HEK293 (cell line): ENCODE measurements around the gene SYPL2.

Experiments used
- CTCF ChIA-PET: fragments of 350-600 bp; formaldehyde crosslinking; extraction: SDS; loops from one replicate; lab custom pipeline; 2021; ENCODE audit warnings: antibody characterized with exemption; lab: Yijun Ruan, JAX
- POLR2A ChIA-PET: fragments of 300-600 bp; formaldehyde crosslinking; extraction: SDS; loops from one replicate; lab custom pipeline; 2020; ENCODE audit warnings: antibody characterized with exemption, inconsistent platforms; lab: Yijun Ruan, JAX
- H3K27ac ChIP-seq: fragments of 200-500 bp; sonication (Bioruptor generic); 2 replicates; pipeline ENCODE4 v1.5.1; 2014; ENCODE audit warnings: low read depth, low read length, control low read depth, inconsistent platforms; ENCODE audit errors: extremely low read depth
- H3K36me3 ChIP-seq, 2 experiments: fragments of 200-500 bp in 1 of 2; sonication (Bioruptor generic) in 1 of 2; 1 replicate in 1 of 2; 2 replicates in 1 of 2; pipeline ENCODE4 v1.5.1; 2014 to 2017; ENCODE audit warnings: inconsistent platforms in 2 of 2, low read length in 2 of 2; ENCODE audit not compliant: control insufficient read depth in 2 of 2, insufficient read depth in 1 of 2
- H3K4me1 ChIP-seq: fragments of 200-500 bp; sonication (Bioruptor generic); 2 replicates; pipeline ENCODE4 v1.5.1; 2014; ENCODE audit warnings: mild to moderate bottlenecking, low read length, inconsistent platforms; ENCODE audit not compliant: control insufficient read depth, insufficient read depth
- H3K4me3 ChIP-seq: 2 replicates; pipeline ENCODE4 v1.5.1; 2011; ENCODE audit warnings: low read depth, mild to moderate bottlenecking, control low read depth, low read length, moderate library complexity
- H3K9me3 ChIP-seq: fragments of 200-500 bp; sonication (Bioruptor generic); 2 replicates; pipeline ENCODE4 v1.5.1; 2014; ENCODE audit warnings: low read depth, low read length, inconsistent platforms; ENCODE audit not compliant: control insufficient read depth, insufficient read depth
- GLIS2 ChIP-seq: fragments of 450-650 bp; formaldehyde crosslinking; IDR thresholded peaks from 2 replicates; pipeline ENCODE4 v1.5.1; 2016; ENCODE audit warnings: missing biosample characterization, missing genetic modification characterization
- SP2 ChIP-seq: fragments of 450-650 bp; formaldehyde crosslinking; IDR thresholded peaks from 2 replicates; pipeline ENCODE4 v1.5.1; 2016; ENCODE audit warnings: missing biosample characterization, missing genetic modification characterization
- WT1 ChIP-seq: fragments of 450-650 bp; formaldehyde crosslinking; IDR thresholded peaks from 2 replicates; pipeline ENCODE4 v1.5.1; 2016; ENCODE audit warnings: missing biosample characterization, missing genetic modification characterization
- ZNF133 ChIP-seq: fragments of 450-650 bp; formaldehyde crosslinking; IDR thresholded peaks from 2 replicates; pipeline ENCODE4 v1.5.1; 2016; ENCODE audit warnings: missing biosample characterization, missing genetic modification characterization
- ZNF146 ChIP-seq: fragments of 450-650 bp; formaldehyde crosslinking; IDR thresholded peaks from 2 replicates; pipeline ENCODE4 v1.5.1; 2016; ENCODE audit warnings: missing biosample characterization, missing genetic modification characterization
- ZNF155 ChIP-seq: fragments of 450-650 bp; formaldehyde crosslinking; IDR thresholded peaks from 2 replicates; pipeline ENCODE4 v1.5.1; 2016; ENCODE audit warnings: missing biosample characterization, missing genetic modification characterization
- ZNF274 ChIP-seq, 2 experiments: fragments of 200-500 bp in 1 of 2; fragments of 450-650 bp in 1 of 2; sonication (Bioruptor generic) in 1 of 2; formaldehyde crosslinking in 1 of 2; IDR thresholded peaks; 2 replicates each; pipeline versions ENCODE4 v1.5.1 to v1.6.1; 2014 to 2016; ENCODE audit warnings: borderline replicate concordance in 1 of 2, inconsistent platforms in 1 of 2, low read length in 1 of 2, missing biosample characterization in 1 of 2, missing genetic modification characterization in 1 of 2
- ZNF302 ChIP-seq: fragments of 450-650 bp; formaldehyde crosslinking; IDR thresholded peaks from 2 replicates; pipeline ENCODE4 v1.5.1; 2016; ENCODE audit warnings: missing biosample characterization, missing genetic modification characterization, low read depth
- ZNF354C ChIP-seq: fragments of 450-650 bp; formaldehyde crosslinking; IDR thresholded peaks from 2 replicates; pipeline ENCODE4 v1.5.1; 2016; ENCODE audit warnings: missing biosample characterization, missing genetic modification characterization, low read depth, borderline replicate concordance
- ZNF529 ChIP-seq: fragments of 450-650 bp; formaldehyde crosslinking; IDR thresholded peaks from 2 replicates; pipeline ENCODE4 v1.5.1; 2017; ENCODE audit warnings: missing genetic modification characterization, missing biosample characterization; ENCODE audit not compliant: insufficient replicate concordance
- ZNF571 ChIP-seq: fragments of 450-650 bp; formaldehyde crosslinking; IDR thresholded peaks from 2 replicates; pipeline ENCODE4 v1.5.0; 2017; ENCODE audit warnings: missing biosample characterization, missing genetic modification characterization
- ZNF677 ChIP-seq: fragments of 450-650 bp; IDR thresholded peaks from 2 replicates; pipeline ENCODE4 v1.5.0; 2018; ENCODE audit warnings: missing biosample characterization, mild to moderate bottlenecking, missing genetic modification characterization, moderate library complexity
- ZNF707 ChIP-seq: fragments of 450-650 bp; formaldehyde crosslinking; IDR thresholded peaks from 2 replicates; pipeline ENCODE4 v1.5.1; 2016; ENCODE audit warnings: missing biosample characterization, missing genetic modification characterization
- TF ChIP-seq, protein P1 (sequence below): fragments of 450-650 bp; formaldehyde crosslinking; IDR thresholded peaks from 2 replicates; pipeline ENCODE4 v1.5.1; 2016; ENCODE audit warnings: missing biosample characterization, missing genetic modification characterization
- TF ChIP-seq, protein P2 (sequence below): fragments of 450-650 bp; formaldehyde crosslinking; IDR thresholded peaks from 2 replicates; pipeline ENCODE4 v1.5.1; 2016; ENCODE audit warnings: missing biosample characterization, missing genetic modification characterization
- TF ChIP-seq, protein P3 (sequence below): fragments of 450-650 bp; formaldehyde crosslinking; IDR thresholded peaks from 2 replicates; pipeline ENCODE4 v1.5.0; 2017; ENCODE audit warnings: missing biosample characterization, missing genetic modification characterization, borderline replicate concordance
- TF ChIP-seq, protein P4 (sequence below): fragments of 450-650 bp; formaldehyde crosslinking; IDR thresholded peaks from 2 replicates; pipeline ENCODE4 v1.5.1; 2016; ENCODE audit warnings: missing biosample characterization, missing genetic modification characterization

The SYPL2 gene

GRCh38 chr1:109516872-109517271, 50.5 kb downstream of the SYPL2 start (continued):
- TF ChIP-seq, protein P1, sequence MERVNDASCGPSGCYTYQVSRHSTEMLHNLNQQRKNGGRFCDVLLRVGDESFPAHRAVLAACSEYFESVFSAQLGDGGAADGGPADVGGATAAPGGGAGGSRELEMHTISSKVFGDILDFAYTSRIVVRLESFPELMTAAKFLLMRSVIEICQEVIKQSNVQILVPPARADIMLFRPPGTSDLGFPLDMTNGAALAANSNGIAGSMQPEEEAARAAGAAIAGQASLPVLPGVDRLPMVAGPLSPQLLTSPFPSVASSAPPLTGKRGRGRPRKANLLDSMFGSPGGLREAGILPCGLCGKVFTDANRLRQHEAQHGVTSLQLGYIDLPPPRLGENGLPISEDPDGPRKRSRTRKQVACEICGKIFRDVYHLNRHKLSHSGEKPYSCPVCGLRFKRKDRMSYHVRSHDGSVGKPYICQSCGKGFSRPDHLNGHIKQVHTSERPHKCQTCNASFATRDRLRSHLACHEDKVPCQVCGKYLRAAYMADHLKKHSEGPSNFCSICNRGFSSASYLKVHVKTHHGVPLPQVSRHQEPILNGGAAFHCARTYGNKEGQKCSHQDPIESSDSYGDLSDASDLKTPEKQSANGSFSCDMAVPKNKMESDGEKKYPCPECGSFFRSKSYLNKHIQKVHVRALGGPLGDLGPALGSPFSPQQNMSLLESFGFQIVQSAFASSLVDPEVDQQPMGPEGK (tag by site-specific recombination): no peak

DNA sequence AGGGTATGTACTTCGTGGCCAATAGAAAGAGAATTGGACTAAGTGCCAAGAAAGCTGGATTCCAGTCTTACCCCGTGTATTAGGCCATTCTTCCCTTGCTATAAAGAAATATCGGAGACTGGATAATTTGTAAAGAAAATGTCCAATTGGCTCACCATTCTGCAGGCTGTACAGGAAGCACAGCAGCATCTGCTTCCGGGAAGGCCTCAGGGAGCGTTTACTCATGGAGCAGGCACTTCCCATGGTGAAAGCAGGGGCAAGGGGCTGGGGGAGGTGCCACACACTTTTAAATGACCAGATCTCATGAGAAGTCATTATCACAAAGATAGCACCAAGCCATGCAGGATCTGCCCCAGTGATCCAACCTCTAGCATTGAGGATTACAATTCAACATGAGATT, 51.0 kb downstream of the SYPL2 start:
- Histone ChIP-seq H3K4me1 (no peaks in the 10 kb centered on the region), H3K27ac (no peak overlapping the region), H3K36me3 (no peaks in the 10 kb centered on the region), H3K4me3 (no peak overlapping the region), H3K9me3 (no peaks in the 10 kb centered on the region)
- TF ChIP-seq WT1 (no peak), ZNF677 (no peak), ZNF354C (no peak), ZNF529 (no peak), ZNF133 (tag by site-specific recombination) (no peak), SP2 (tag by site-specific recombination) (no peak), ZNF274 (IDR thresholded peaks at IDR 0.05; ENCODE audit: low read length) (no peak), ZNF274 (tag by site-specific recombination; IDR thresholded peaks at IDR 0.05; ENCODE audit: borderline replicate concordance) (no peak), ZNF707 (tag by site-specific recombination) (no peak), ZNF302 (tag by site-specific recombination) (no peak), ZNF155 (no peak), GLIS2 (no peak), ZNF146 (tag by site-specific recombination) (no peak), ZNF571 (tag by site-specific recombination) (no peak)
- TF ChIP-seq, protein P2, sequence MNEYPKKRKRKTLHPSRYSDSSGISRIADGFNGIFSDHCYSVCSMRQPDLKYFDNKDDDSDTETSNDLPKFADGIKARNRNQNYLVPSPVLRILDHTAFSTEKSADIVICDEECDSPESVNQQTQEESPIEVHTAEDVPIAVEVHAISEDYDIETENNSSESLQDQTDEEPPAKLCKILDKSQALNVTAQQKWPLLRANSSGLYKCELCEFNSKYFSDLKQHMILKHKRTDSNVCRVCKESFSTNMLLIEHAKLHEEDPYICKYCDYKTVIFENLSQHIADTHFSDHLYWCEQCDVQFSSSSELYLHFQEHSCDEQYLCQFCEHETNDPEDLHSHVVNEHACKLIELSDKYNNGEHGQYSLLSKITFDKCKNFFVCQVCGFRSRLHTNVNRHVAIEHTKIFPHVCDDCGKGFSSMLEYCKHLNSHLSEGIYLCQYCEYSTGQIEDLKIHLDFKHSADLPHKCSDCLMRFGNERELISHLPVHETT (tag by site-specific recombination): no peak
- TF ChIP-seq, protein P3, sequence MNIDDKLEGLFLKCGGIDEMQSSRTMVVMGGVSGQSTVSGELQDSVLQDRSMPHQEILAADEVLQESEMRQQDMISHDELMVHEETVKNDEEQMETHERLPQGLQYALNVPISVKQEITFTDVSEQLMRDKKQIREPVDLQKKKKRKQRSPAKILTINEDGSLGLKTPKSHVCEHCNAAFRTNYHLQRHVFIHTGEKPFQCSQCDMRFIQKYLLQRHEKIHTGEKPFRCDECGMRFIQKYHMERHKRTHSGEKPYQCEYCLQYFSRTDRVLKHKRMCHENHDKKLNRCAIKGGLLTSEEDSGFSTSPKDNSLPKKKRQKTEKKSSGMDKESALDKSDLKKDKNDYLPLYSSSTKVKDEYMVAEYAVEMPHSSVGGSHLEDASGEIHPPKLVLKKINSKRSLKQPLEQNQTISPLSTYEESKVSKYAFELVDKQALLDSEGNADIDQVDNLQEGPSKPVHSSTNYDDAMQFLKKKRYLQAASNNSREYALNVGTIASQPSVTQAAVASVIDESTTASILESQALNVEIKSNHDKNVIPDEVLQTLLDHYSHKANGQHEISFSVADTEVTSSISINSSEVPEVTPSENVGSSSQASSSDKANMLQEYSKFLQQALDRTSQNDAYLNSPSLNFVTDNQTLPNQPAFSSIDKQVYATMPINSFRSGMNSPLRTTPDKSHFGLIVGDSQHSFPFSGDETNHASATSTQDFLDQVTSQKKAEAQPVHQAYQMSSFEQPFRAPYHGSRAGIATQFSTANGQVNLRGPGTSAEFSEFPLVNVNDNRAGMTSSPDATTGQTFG (tag by site-specific recombination): no peak
- TF ChIP-seq, protein P4, sequence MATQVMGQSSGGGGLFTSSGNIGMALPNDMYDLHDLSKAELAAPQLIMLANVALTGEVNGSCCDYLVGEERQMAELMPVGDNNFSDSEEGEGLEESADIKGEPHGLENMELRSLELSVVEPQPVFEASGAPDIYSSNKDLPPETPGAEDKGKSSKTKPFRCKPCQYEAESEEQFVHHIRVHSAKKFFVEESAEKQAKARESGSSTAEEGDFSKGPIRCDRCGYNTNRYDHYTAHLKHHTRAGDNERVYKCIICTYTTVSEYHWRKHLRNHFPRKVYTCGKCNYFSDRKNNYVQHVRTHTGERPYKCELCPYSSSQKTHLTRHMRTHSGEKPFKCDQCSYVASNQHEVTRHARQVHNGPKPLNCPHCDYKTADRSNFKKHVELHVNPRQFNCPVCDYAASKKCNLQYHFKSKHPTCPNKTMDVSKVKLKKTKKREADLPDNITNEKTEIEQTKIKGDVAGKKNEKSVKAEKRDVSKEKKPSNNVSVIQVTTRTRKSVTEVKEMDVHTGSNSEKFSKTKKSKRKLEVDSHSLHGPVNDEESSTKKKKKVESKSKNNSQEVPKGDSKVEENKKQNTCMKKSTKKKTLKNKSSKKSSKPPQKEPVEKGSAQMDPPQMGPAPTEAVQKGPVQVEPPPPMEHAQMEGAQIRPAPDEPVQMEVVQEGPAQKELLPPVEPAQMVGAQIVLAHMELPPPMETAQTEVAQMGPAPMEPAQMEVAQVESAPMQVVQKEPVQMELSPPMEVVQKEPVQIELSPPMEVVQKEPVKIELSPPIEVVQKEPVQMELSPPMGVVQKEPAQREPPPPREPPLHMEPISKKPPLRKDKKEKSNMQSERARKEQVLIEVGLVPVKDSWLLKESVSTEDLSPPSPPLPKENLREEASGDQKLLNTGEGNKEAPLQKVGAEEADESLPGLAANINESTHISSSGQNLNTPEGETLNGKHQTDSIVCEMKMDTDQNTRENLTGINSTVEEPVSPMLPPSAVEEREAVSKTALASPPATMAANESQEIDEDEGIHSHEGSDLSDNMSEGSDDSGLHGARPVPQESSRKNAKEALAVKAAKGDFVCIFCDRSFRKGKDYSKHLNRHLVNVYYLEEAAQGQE (tag by site-specific recombination): no peak
- ChIA-PET CTCF (interaction anchor here (18.0 to 36.3 kb wide), 2 partner anchors 15 to 23 kb away, joined by 303 to 1152 read pairs; partner anchors contain the start of genes CYB561D1 and GPR61), POLR2A (no interaction called here)
